Mesendoderm (in vitro differentiated cells): ENCODE results near the gene STAT5A.
"Not testable (repeated sequence)": the region's sequence is repeated elsewhere in the genome, so short reads cannot be mapped to it uniquely, and the experiment has no call there.

Experiments
- DNase-seq: peaks from one replicate; pipeline ENCODE4 v3.0.0; 2013
- H2AK5ac ChIP-seq: 2 replicates; pipeline ENCODE4 v1.6.1; 2013; ENCODE audit warnings: low read length, inconsistent platforms
- H2BK120ac ChIP-seq: 2 replicates; pipeline ENCODE4 v1.6.1; 2013; ENCODE audit warnings: low read depth, mild to moderate bottlenecking, low read length, moderate library complexity, mixed read lengths
- H2BK15ac ChIP-seq: replicated peaks from 2 replicates; pipeline ENCODE4 v1.6.1; 2013; ENCODE audit warnings: low read depth, mild to moderate bottlenecking, moderate library complexity
- H2BK5ac ChIP-seq: 2 replicates; pipeline ENCODE4 v1.6.1; 2013; ENCODE audit warnings: low read length, inconsistent platforms
- H3K18ac ChIP-seq: 2 replicates; pipeline ENCODE4 v1.6.1; 2013; ENCODE audit warnings: mild to moderate bottlenecking, low read length, mixed read lengths
- H3K23ac ChIP-seq: one replicate; pipeline ENCODE4 v1.6.1; 2013; ENCODE audit warnings: low read length
- H3K27ac ChIP-seq: 2 replicates; pipeline ENCODE4 v1.5.1; 2013; ENCODE audit warnings: low read depth, mild to moderate bottlenecking, inconsistent platforms, low read length, moderate library complexity
- H3K27me3 ChIP-seq: 2 replicates; pipeline ENCODE4 v1.6.1; 2013; ENCODE audit warnings: low read length, control low read depth, mild to moderate bottlenecking, inconsistent platforms; ENCODE audit not compliant: insufficient read depth, poor library complexity
- H3K36me3 ChIP-seq: 2 replicates; pipeline ENCODE4 v1.6.1; 2013; ENCODE audit warnings: low read length, inconsistent platforms; ENCODE audit not compliant: control insufficient read depth, insufficient read depth
- H3K4ac ChIP-seq: one replicate; pipeline ENCODE4 v1.6.1; 2013; ENCODE audit warnings: low read depth, mild to moderate bottlenecking, low read length, moderate library complexity
- H3K4me1 ChIP-seq: 2 replicates; pipeline ENCODE4 v1.6.1; 2013; ENCODE audit warnings: low read depth, low read length, inconsistent platforms; ENCODE audit not compliant: control insufficient read depth
- H3K4me2 ChIP-seq: 2 replicates; pipeline ENCODE4 v1.6.1; 2013; ENCODE audit warnings: low read length
- H3K4me3 ChIP-seq: 2 replicates; pipeline ENCODE4 v1.5.1; 2013; ENCODE audit warnings: mild to moderate bottlenecking, low read length
- H3K56ac ChIP-seq: one replicate; pipeline ENCODE4 v1.6.1; 2013; ENCODE audit warnings: low read length
- H3K79me1 ChIP-seq: 2 replicates; pipeline ENCODE4 v1.6.1; 2013; ENCODE audit warnings: low read length, inconsistent platforms
- H3K79me2 ChIP-seq: 2 replicates; pipeline ENCODE4 v1.6.1; 2013; ENCODE audit warnings: mild to moderate bottlenecking, low read length; ENCODE audit not compliant: control insufficient read depth, insufficient read depth
- H3K9ac ChIP-seq: 2 replicates; pipeline ENCODE4 v1.6.1; 2013; ENCODE audit warnings: low read length, inconsistent platforms
- H4K5ac ChIP-seq: one replicate; pipeline ENCODE4 v1.6.1; 2013; ENCODE audit warnings: low read length
- H4K8ac ChIP-seq: one replicate; pipeline ENCODE4 v1.6.1; 2013; ENCODE audit warnings: low read depth, mild to moderate bottlenecking, control low read depth, low read length, moderate library complexity
- WGBS: extraction: QIAGEN DNeasy Blood & Tissue Kit; methylation state at CpG from one replicate; pipeline ENCODE4 v1.1.7; 2013; ENCODE audit warnings: low lambda C conversion rate, missing lambda C conversion rate; ENCODE audit not compliant: insufficient coverage; ENCODE audit errors: extremely low coverage; 5-methylcytosine and 5-hydroxymethylcytosine counted together

STAT5A gene

GRCh38 chr17:42304187-42305030, 16.1 kb downstream of the STAT5A start:
- no peak overlapping the region for H4K5ac ChIP-seq
- no peak overlapping the region for H3K4me3 ChIP-seq
- WGBS = no CpG with 5 or more reads among the region's 16 CpGs
- H2BK5ac ChIP-seq = no peak overlapping the region
- H3K23ac ChIP-seq = no peak overlapping the region
- H4K8ac ChIP-seq = no peak overlapping the region
- H3K4me2 ChIP-seq = no peak overlapping the region
- H3K27me3 ChIP-seq = no peaks in the 10 kb centered on the region
- no peak overlapping the region for H3K56ac ChIP-seq
- no peaks in the 10 kb centered on the region for H3K36me3 ChIP-seq
- no peaks in the 10 kb centered on the region for H3K4me1 ChIP-seq
- no peak overlapping the region for H3K27ac ChIP-seq
- no peak overlapping the region for H2BK15ac ChIP-seq
- DNase-seq = no peak
- H3K79me2 ChIP-seq = no peaks in the 10 kb centered on the region
- no peak overlapping the region for H3K4ac ChIP-seq
- H3K79me1 ChIP-seq = no peaks in the 10 kb centered on the region
- no peak overlapping the region for H3K9ac ChIP-seq
- no peak overlapping the region for H2BK120ac ChIP-seq
- no peak overlapping the region for H2AK5ac ChIP-seq
- H3K18ac ChIP-seq = no peak overlapping the region

GRCh38 chr17:42305031-42305330, 16.7 kb downstream of the STAT5A start:
- H3K23ac ChIP-seq, H3K4me1 ChIP-seq, H3K4me2 ChIP-seq, H3K18ac ChIP-seq, H3K36me3 ChIP-seq, H3K79me1 ChIP-seq, H2AK5ac ChIP-seq, H4K5ac ChIP-seq, H3K27ac ChIP-seq, H2BK15ac ChIP-seq, H3K56ac ChIP-seq, DNase-seq, H3K27me3 ChIP-seq, H3K4me3 ChIP-seq, H2BK120ac ChIP-seq, H3K4ac ChIP-seq, H3K9ac ChIP-seq, H4K8ac ChIP-seq, H2BK5ac ChIP-seq, H3K79me2 ChIP-seq: not testable (repeated sequence)
- WGBS = no CpG with 5 or more reads among the region's 6 CpGs

- no CpG with 5 or more reads among the region's 18 CpGs for WGBS
- H3K23ac ChIP-seq = peak overlapping the region; percentile 66
- H3K4ac ChIP-seq = no peak overlapping the region
- H3K27ac ChIP-seq = no peak overlapping the region
- no peak overlapping the region for H3K4me3 ChIP-seq
- H3K27me3 ChIP-seq = no peaks in the 10 kb centered on the region
- H2BK120ac ChIP-seq = no peak overlapping the region
- no peaks in the 10 kb centered on the region for H3K4me1 ChIP-seq
- no peaks in the 10 kb centered on the region for H3K79me1 ChIP-seq
- no peak overlapping the region for H2BK15ac ChIP-seq
- no peak overlapping the region for H3K56ac ChIP-seq
- H4K5ac ChIP-seq = no peak overlapping the region
- H2AK5ac ChIP-seq = no peak overlapping the region
- no peaks in the 10 kb centered on the region for H3K36me3 ChIP-seq
- H3K9ac ChIP-seq = no peak overlapping the region
- no peak overlapping the region for H3K4me2 ChIP-seq
- DNase-seq = no peak
- no peak overlapping the region for H4K8ac ChIP-seq
- no peak overlapping the region for H2BK5ac ChIP-seq
- H3K79me2 ChIP-seq = no peaks in the 10 kb centered on the region
- H3K18ac ChIP-seq = no peak overlapping the region
These were observed 17.5 kb downstream of the STAT5A start for GRCh38 chr17:42305543-42306384.

DNA sequence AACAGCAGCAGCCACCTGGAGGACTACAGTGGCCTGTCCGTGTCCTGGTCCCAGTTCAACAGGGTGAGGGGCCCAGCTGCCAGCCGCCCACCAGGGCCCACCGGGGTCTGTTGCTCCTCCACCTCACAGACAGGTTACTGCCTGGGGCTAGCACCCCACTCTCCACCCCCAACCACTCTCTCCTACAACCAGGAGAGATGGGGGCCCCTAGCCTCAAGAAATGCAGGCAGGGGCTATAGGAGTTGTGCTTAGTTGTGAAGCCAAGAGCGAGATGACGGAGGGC, 18.0 kb downstream of the STAT5A start:
- no peaks in the 10 kb centered on the region for H3K36me3 ChIP-seq
- no peaks in the 10 kb centered on the region for H3K79me2 ChIP-seq
- no CpG with 5 or more reads among the region's 5 CpGs for WGBS
- no peaks in the 10 kb centered on the region for H3K4me1 ChIP-seq
- H3K18ac ChIP-seq = no peak overlapping the region
- no peak for DNase-seq
- no peak overlapping the region for H3K4me2 ChIP-seq
- no peak overlapping the region for H3K56ac ChIP-seq
- no peaks in the 10 kb centered on the region for H3K27me3 ChIP-seq
- no peak overlapping the region for H2BK120ac ChIP-seq
- H2AK5ac ChIP-seq = no peak overlapping the region
- no peak overlapping the region for H3K23ac ChIP-seq
- no peak overlapping the region for H3K4ac ChIP-seq
- no peak overlapping the region for H2BK5ac ChIP-seq
- no peak overlapping the region for H3K4me3 ChIP-seq
- no peaks in the 10 kb centered on the region for H3K79me1 ChIP-seq
- H3K27ac ChIP-seq = no peak overlapping the region
- H4K8ac ChIP-seq = no peak overlapping the region
- no peak overlapping the region for H3K9ac ChIP-seq
- H2BK15ac ChIP-seq = no peak overlapping the region
- no peak overlapping the region for H4K5ac ChIP-seq

DNA sequence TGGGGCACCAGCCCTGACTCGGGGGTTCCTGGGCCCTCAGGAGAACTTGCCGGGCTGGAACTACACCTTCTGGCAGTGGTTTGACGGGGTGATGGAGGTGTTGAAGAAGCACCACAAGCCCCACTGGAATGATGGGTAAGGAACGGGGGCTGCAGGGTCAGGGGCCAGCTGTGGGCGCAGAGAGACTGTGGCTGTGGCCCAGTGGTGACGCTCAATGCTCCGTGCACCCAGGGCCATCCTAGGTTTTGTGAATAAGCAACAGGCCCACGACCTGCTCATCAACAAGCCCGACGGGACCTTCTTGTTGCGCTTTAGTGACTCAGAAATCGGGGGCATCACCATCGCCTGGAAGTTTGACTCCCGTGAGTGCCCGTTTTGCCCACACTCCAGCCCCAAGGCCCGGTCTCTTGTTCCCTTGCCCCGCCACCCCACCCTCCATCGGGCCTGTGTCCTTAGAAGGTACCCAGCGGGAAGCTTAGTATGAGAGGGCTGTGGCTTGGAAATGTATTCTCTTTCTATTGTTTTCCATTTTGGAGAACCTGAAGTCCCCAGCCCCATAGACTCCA, 19.1 kb downstream of the STAT5A start:
- no peak overlapping the region for H3K4me3 ChIP-seq
- H4K8ac ChIP-seq = no peak overlapping the region
- no peak overlapping the region for H3K56ac ChIP-seq
- H3K79me1 ChIP-seq = no peaks in the 10 kb centered on the region
- H3K79me2 ChIP-seq = no peaks in the 10 kb centered on the region
- WGBS = no CpG with 5 or more reads among the region's 19 CpGs
- DNase-seq = no peak
- no peak overlapping the region for H3K18ac ChIP-seq
- H3K36me3 ChIP-seq = no peaks in the 10 kb centered on the region
- H4K5ac ChIP-seq = no peak overlapping the region
- H3K27ac ChIP-seq = no peak overlapping the region
- no peaks in the 10 kb centered on the region for H3K4me1 ChIP-seq
- H2AK5ac ChIP-seq = no peak overlapping the region
- H3K9ac ChIP-seq = no peak overlapping the region
- no peak overlapping the region for H2BK5ac ChIP-seq
- H2BK120ac ChIP-seq = no peak overlapping the region
- H3K4ac ChIP-seq = no peak overlapping the region
- no peaks in the 10 kb centered on the region for H3K27me3 ChIP-seq
- H3K23ac ChIP-seq = no peak overlapping the region
- no peak overlapping the region for H2BK15ac ChIP-seq
- H3K4me2 ChIP-seq = no peak overlapping the region
